HepG2 (cell line): ENCODE measurements around the gene GFRAL. TPM values are rescaled to one million over a fixed set of nuclear protein-coding genes. Genes with fewer than 3 reads are reported as not detected.

ENCODE experiments used
- ATAC-seq: fragments of 200-7000 bp; cut with Tn5 transposase; 3 replicates; pipeline ENCODE4 v1.9.1; 2020; ENCODE audit warnings: mild to moderate bottlenecking, moderate library complexity
- BruUV-seq: library from RNA; stranded (reverse); fragments of 400-500 nt; replicated peaks from 2 replicates; lab custom pipeline; 2021; lab: Mats Ljungman, UMichigan
- CTCF ChIA-PET: fragments of 300-600 bp; formaldehyde crosslinking; extraction: SDS; loops from one replicate; lab custom pipeline; 2021; ENCODE audit warnings: low total read pairs, inconsistent platforms, low intra/inter-chr PET ratio; lab: Yijun Ruan, JAX
- POLR2A ChIA-PET: fragments of 350-600 bp; sonication (Branson Sonifier 250); formaldehyde crosslinking; loops from one replicate; lab custom pipeline; 2020; ENCODE audit warnings: antibody characterized with exemption, inconsistent platforms; lab: Yijun Ruan, JAX
- DNase-seq: peaks from one replicate; pipeline ENCODE4 v3.0.0-alpha.2; 2015; ENCODE audit warnings: low spot score
- FAIRE-seq: peaks from 3 replicates; lab custom pipeline; 2011; peaks lifted over from hg19 to GRCh38; lab: Jason Lieb, UNC
- H2AFZ ChIP-seq: one replicate; pipeline ENCODE4 v1.6.1; 2011; ENCODE audit warnings: low read length, inconsistent platforms
- H3K27ac ChIP-seq: fragments of 300-600 bp; 3 replicates; pipeline ENCODE4 v1.8.0; 2011; ENCODE audit warnings: mixed run types, mild to moderate bottlenecking, mixed read lengths, low read length, inconsistent platforms; ENCODE audit not compliant: insufficient read depth; ENCODE audit errors: extremely low read length
- H3K27me3 ChIP-seq, 2 experiments: fragments of 200-600 bp in 1 of 2; 2 replicates in 1 of 2; 3 replicates in 1 of 2; pipeline versions ENCODE4 v1.6.0 to v1.8.0; 2011; ENCODE audit warnings: low read length in 2 of 2, mild to moderate bottlenecking in 2 of 2, moderate library complexity in 2 of 2, inconsistent platforms in 1 of 2; ENCODE audit not compliant: insufficient read depth in 2 of 2, control insufficient read depth in 1 of 2
- H3K36me3 ChIP-seq, 2 experiments: fragments of 200-600 bp in 1 of 2; replicated peaks in 1 of 2; 2 replicates in 1 of 2; 3 replicates in 1 of 2; pipeline versions ENCODE4 v1.5.1 to v1.8.0; 2011; ENCODE audit warnings: low read length in 2 of 2, inconsistent platforms in 1 of 2; ENCODE audit not compliant: insufficient read depth in 2 of 2, control insufficient read depth in 1 of 2
- H3K4me1 ChIP-seq: 2 replicates; pipeline ENCODE4 v1.5.1; 2012; ENCODE audit warnings: low read length, inconsistent platforms; ENCODE audit not compliant: insufficient read depth
- H3K4me2 ChIP-seq: 2 replicates; pipeline ENCODE4 v1.6.0; 2011; ENCODE audit warnings: low read depth, low read length, inconsistent platforms
- H3K4me3 ChIP-seq, 3 experiments: fragments of 200-600 bp in 1 of 3; sonication (generic), shearing (Covaris generic) in 1 of 3; replicated peaks in 1 of 3; 2 replicates each; pipeline ENCODE4 v1.5.1; 2011 to 2016; ENCODE audit warnings: low read length in 3 of 3, inconsistent platforms in 2 of 3, low read depth in 2 of 3, mild to moderate bottlenecking in 2 of 3, control low read depth in 1 of 3, mixed read lengths in 1 of 3; ENCODE audit not compliant: insufficient read depth in 1 of 3
- H3K79me2 ChIP-seq: one replicate; pipeline ENCODE4 v1.6.1; 2011; ENCODE audit warnings: low read length, inconsistent platforms; ENCODE audit not compliant: insufficient read depth
- H3K9ac ChIP-seq: 2 replicates; pipeline ENCODE4 v1.6.0; 2011; ENCODE audit warnings: mild to moderate bottlenecking, low read depth, low read length, inconsistent platforms; ENCODE audit not compliant: insufficient read depth
- H3K9me3 ChIP-seq: 2 replicates; pipeline ENCODE4 v1.5.1; 2012; ENCODE audit warnings: mild to moderate bottlenecking, low read length
- H4K20me1 ChIP-seq: 2 replicates; pipeline ENCODE4 v1.6.0; 2011; ENCODE audit warnings: inconsistent platforms, mild to moderate bottlenecking, low read length, moderate library complexity; ENCODE audit not compliant: insufficient read depth
- CEBPB ChIP-seq: IDR thresholded peaks from 2 replicates; pipeline ENCODE4 v1.6.1; 2011; ENCODE audit warnings: low read depth, low read length, improper control_type of control experiment, borderline replicate concordance
- E2F2 ChIP-seq: sonication (generic); formaldehyde crosslinking; IDR thresholded peaks from 2 replicates; pipeline ENCODE4 v1.4.0; 2020; ENCODE audit warnings: missing genetic modification reagents, borderline replicate concordance
- JUNB ChIP-seq: sonication (generic); formaldehyde crosslinking; IDR thresholded peaks from 2 replicates; pipeline ENCODE4 v1.8.0; 2022; ENCODE audit warnings: missing genetic modification reagents, mild to moderate bottlenecking, borderline replicate concordance
- MLLT10 ChIP-seq: sonication (generic); formaldehyde crosslinking; IDR thresholded peaks from 2 replicates; pipeline ENCODE4 v1.4.0; 2020; ENCODE audit warnings: missing genetic modification reagents
- PRDM10 ChIP-seq: sonication (generic); formaldehyde crosslinking; IDR thresholded peaks from 2 replicates; pipeline ENCODE4 v1.4.0; 2020; ENCODE audit warnings: low read depth, missing genetic modification reagents
- SP2 ChIP-seq: sonication (generic); formaldehyde crosslinking; IDR thresholded peaks from 2 replicates; pipeline ENCODE4 v1.5.1; 2020; ENCODE audit warnings: mild to moderate bottlenecking, missing genetic modification reagents
- TFAP4 ChIP-seq: sonication (generic); IDR thresholded peaks from 2 replicates; pipeline ENCODE4 v1.6.1; 2016; ENCODE audit warnings: low read depth, borderline replicate concordance
- TFE3 ChIP-seq: IDR thresholded peaks from 2 replicates; pipeline ENCODE4 v1.6.1; 2016
- ZNF574 ChIP-seq: sonication (generic); formaldehyde crosslinking; IDR thresholded peaks from 2 replicates; pipeline ENCODE4 v1.4.0; 2020; ENCODE audit warnings: missing genetic modification reagents
- ZNF597 ChIP-seq: sonication (generic); formaldehyde crosslinking; IDR thresholded peaks from 2 replicates; pipeline ENCODE4 v1.5.0; 2020; ENCODE audit warnings: missing genetic modification reagents
- ZNF629 ChIP-seq: sonication (generic); formaldehyde crosslinking; conservative IDR thresholded peaks from 2 replicates; pipeline ENCODE4 v1.5.0; 2020; ENCODE audit warnings: missing genetic modification reagents
- ZNF839 ChIP-seq: sonication (generic); formaldehyde crosslinking; IDR thresholded peaks from 2 replicates; pipeline ENCODE4 v1.4.0; 2020; ENCODE audit warnings: missing genetic modification reagents, mild to moderate bottlenecking, borderline replicate concordance
- ZSCAN20 ChIP-seq: sonication (generic); formaldehyde crosslinking; IDR thresholded peaks from 2 replicates; pipeline ENCODE4 v1.4.0; 2020; ENCODE audit warnings: missing genetic modification reagents, mild to moderate bottlenecking, borderline replicate concordance
- WGBS: methylation state at CpG from one replicate; pipeline ENCODE4 v1.1.6; 2017; ENCODE audit warnings: low lambda C conversion rate; 5-methylcytosine and 5-hydroxymethylcytosine counted together
- in situ Hi-C: cut with HindIII; loops from 2 replicates; pipeline ENCODE4 v1.10.0; 2017; ENCODE audit warnings: low pct_unique_long_range_greater_than_20kb; ENCODE audit not compliant: extremely low pct_ligation_motif_present
- intact Hi-C: fragments of 100-400 bp; cut with micrococcal nuclease; formaldehyde crosslinking; loops from one replicate; pipeline ENCODE4 v1.10.0; 2022; ENCODE audit not compliant: unreplicated experiment
- polyA plus RNA-seq, 8 experiments: library from polyadenylated mRNA; depleted of rRNA in 3 of 8; stranded (reverse) in 7 of 8; unstranded in 1 of 8; fragments of >200 nt; fragmentation: Illumina TruSeq in 4 of 8; extraction: Trizol in 4 of 8; gene quantifications; 2 replicates each; pipeline versions ENCODE4 v1.2.1 to v1.2.3, GENCODE V29; 2011 to 2016; ENCODE audit warnings: low read depth in 4 of 8, missing spikeins in 1 of 8, mixed read lengths in 1 of 8; ENCODE audit not compliant: insufficient read depth in 1 of 8
- total RNA-seq, 5 experiments: library from RNA; depleted of rRNA; stranded (reverse); fragments of >200 nt; fragmentation: Illumina TruSeq; extraction: Trizol; gene quantifications; 2 replicates each; pipeline ENCODE4 v1.2.3, GENCODE V29; 2016; ENCODE audit warnings: low read depth in 1 of 5

GFRAL gene
- total and polyA plus RNA-seq, 2 of the 13 experiments (the other 11 are each of a cell fraction or from before 2014, with no cell fraction given) = not detected

GRCh38 chr6:55304747-55305146 lies 22.5 kb upstream of the GFRAL start:
- Histone ChIP-seq H3K4me1 (no peaks in the 10 kb centered on the region), H3K27ac (no peak overlapping the region), H3K4me2 (no peak overlapping the region), H2AFZ (no peak overlapping the region), H3K9me3 (no peaks in the 10 kb centered on the region), H4K20me1 (no peaks in the 10 kb centered on the region), H3K27me3 (no peaks in the 10 kb centered on the region), H3K36me3 (no peaks in the 10 kb centered on the region), H3K79me2 (no peaks in the 10 kb centered on the region), H3K9ac (no peak overlapping the region), H3K4me3 (no peak overlapping the region)
- ChIA-PET CTCF (no interaction called here), POLR2A (no interaction called here)
- FAIRE-seq (no peak), DNase-seq (no peak), ATAC-seq (no peak)
- no TSS peak for BruUV-seq
- in situ Hi-C loops (no loop called here), intact Hi-C loops (no loop called here)
- 0% methylated on average over 1 of the region's 1 CpG for WGBS
- no peak for TF ChIP-seq ZNF597 (CRISPR knock-in tag)
- no peak for TF ChIP-seq ZNF629
- no peak for TF ChIP-seq JUNB (CRISPR knock-in tag)
- TF ChIP-seq PRDM10 = no peak
- no peak for TF ChIP-seq ZNF839 (CRISPR knock-in tag)
- no peak for TF ChIP-seq ZNF574
- TF ChIP-seq E2F2 (CRISPR knock-in tag) = no peak
- no peak for TF ChIP-seq ZSCAN20 (CRISPR knock-in tag)
- no peak for TF ChIP-seq TFE3 (CRISPR knock-in tag)
- no peak for TF ChIP-seq SP2
- TF ChIP-seq CEBPB = no peak
- TF ChIP-seq TFAP4 = no peak
- TF ChIP-seq MLLT10 (CRISPR knock-in tag) = no peak
